GM19467 (cell line): Measurements from ENCODE around the gene CKMT1A.

ENCODE experiments used
- ATAC-seq: cut with Tn5 transposase; IDR thresholded peaks from one replicate; pipeline ENCODE4 v1.9.1; 2021; ENCODE audit warnings: mild to moderate bottlenecking, moderate library complexity; ENCODE audit not compliant: unreplicated experiment

The CKMT1A gene

GRCh38 chr15:43746903-43747309 lies 53.2 kb downstream of the CKMT1A start:
- ATAC-seq = peak; percentile 23

GRCh38 chr15:43748376-43748775 lies 54.7 kb downstream of the CKMT1A start:
- no peak for ATAC-seq
